Activated CD8-positive, alpha-beta T cell treated with anti-CD3 and anti-CD28 coated beads for 36 hours (primary cell): ENCODE data around the gene VEZT. TPM values are rescaled to one million over a fixed set of nuclear protein-coding genes. Genes with fewer than 3 reads are reported as not detected.

Source experiments
- ATAC-seq: fragments of 200-7000 bp; cut with Tn5 transposase; one replicate; pipeline ENCODE4 v1.10.0; 2021; ENCODE audit warnings: mild to moderate bottlenecking, moderate library complexity
- CTCF ChIA-PET: fragments of 350-600 bp; sonication (Branson Sonifier 250); formaldehyde crosslinking; loops from one replicate; lab custom pipeline; 2021; ENCODE audit warnings: antibody characterized with exemption; lab: Charles Lee
- POLR2A ChIA-PET: fragments of 350-600 bp; sonication (Branson Sonifier 250); formaldehyde crosslinking; loops from one replicate; lab custom pipeline; 2021; ENCODE audit warnings: antibody characterized with exemption; lab: Charles Lee
- DNase-seq: peaks from one replicate; pipeline ENCODE4 v3.0.0-alpha.2; 2020
- H3K27ac Mint-ChIP-seq: one replicate; pipeline ENCODE4 v1.8.0; 2021; ENCODE audit warnings: mild to moderate bottlenecking, mixed read lengths
- H3K27me3 Mint-ChIP-seq: one replicate; pipeline ENCODE4 v1.8.0; 2021; ENCODE audit warnings: mixed read lengths
- H3K36me3 Mint-ChIP-seq: one replicate; pipeline ENCODE4 v1.8.0; 2021; ENCODE audit warnings: low read depth, mixed read lengths
- H3K4me1 Mint-ChIP-seq: one replicate; pipeline ENCODE4 v1.8.0; 2021; ENCODE audit warnings: low read depth, mixed read lengths
- H3K4me3 Mint-ChIP-seq: one replicate; pipeline ENCODE4 v1.8.0; 2021; ENCODE audit warnings: mild to moderate bottlenecking, moderate library complexity, mixed read lengths
- H3K9me3 Mint-ChIP-seq: one replicate; pipeline ENCODE4 v1.8.0; 2021; ENCODE audit warnings: mixed read lengths
- intact Hi-C: fragments of 100-400 bp; cut with micrococcal nuclease; formaldehyde crosslinking; loops from one replicate; pipeline ENCODE4 v1.10.0; 2022
- total RNA-seq, 2 experiments: library from RNA; stranded (reverse); gene quantifications; one replicate each; pipeline ENCODE4 v1.2.3, GENCODE V29; 2021
- TF ChIP-seq, protein P1 (sequence below): fragments of 200-600 bp; IDR thresholded peaks from one replicate; pipeline ENCODE4 v1.8.0; 2022; ENCODE audit warnings: antibody characterized with exemption, mild to moderate bottlenecking

The VEZT gene
- total RNA-seq, 2 experiments from 2014 or later: 46.9 to 51.7 TPM

GRCh38 chr12:95203487-95204030 lies 14.0 kb upstream of the VEZT start:
- no peak overlapping the region for H3K4me3 Mint-ChIP-seq
- peaks cover 4% of the 10 kb centered on the region for H3K4me1 Mint-ChIP-seq
- ChIA-PET CTCF (no interaction called here), POLR2A (no interaction called here)
- TF ChIP-seq, protein P1, sequence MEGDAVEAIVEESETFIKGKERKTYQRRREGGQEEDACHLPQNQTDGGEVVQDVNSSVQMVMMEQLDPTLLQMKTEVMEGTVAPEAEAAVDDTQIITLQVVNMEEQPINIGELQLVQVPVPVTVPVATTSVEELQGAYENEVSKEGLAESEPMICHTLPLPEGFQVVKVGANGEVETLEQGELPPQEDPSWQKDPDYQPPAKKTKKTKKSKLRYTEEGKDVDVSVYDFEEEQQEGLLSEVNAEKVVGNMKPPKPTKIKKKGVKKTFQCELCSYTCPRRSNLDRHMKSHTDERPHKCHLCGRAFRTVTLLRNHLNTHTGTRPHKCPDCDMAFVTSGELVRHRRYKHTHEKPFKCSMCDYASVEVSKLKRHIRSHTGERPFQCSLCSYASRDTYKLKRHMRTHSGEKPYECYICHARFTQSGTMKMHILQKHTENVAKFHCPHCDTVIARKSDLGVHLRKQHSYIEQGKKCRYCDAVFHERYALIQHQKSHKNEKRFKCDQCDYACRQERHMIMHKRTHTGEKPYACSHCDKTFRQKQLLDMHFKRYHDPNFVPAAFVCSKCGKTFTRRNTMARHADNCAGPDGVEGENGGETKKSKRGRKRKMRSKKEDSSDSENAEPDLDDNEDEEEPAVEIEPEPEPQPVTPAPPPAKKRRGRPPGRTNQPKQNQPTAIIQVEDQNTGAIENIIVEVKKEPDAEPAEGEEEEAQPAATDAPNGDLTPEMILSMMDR: no peak
- H3K9me3 Mint-ChIP-seq: no peaks in the 10 kb centered on the region
- DNase-seq (no peak), ATAC-seq (no peak)
- intact Hi-C loops: no loop called here
- no peak overlapping the region for H3K27ac Mint-ChIP-seq
- no peaks in the 10 kb centered on the region for H3K36me3 Mint-ChIP-seq
- H3K27me3 Mint-ChIP-seq: no peaks in the 10 kb centered on the region

DNA sequence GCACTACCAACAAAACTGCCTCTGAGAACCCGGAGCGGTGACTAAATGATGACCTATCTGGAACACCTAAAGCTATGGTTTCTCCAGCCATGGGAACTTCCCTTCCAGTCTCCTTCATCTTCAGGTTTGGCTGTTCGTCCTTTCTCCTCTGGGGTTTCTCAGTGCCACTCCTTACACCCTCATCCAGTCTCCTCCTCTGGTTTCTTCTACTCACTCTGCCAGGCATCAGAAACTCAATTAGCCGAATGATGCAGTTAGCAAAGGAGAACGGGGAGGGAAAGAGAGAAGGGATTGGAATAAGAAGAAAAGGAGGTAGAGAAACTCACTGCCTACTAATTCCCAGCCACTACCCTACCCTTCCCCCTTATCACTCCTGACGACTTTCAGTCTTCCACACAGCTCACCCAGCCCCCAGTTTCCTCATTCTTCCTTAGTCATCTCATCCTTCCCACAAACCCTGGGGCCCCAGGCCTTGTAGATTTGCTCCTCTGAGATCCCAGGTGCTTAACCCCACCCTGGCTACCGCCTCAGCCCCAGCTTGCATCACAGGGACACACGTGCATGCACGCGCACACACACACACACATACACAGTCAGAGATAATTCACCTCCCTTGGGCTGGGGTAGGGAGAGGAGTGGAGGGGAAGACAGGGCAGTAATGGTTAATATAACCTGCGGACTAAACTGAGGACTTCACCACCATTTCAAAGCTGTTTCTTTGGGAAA lies 13.3 kb upstream of the VEZT start:
- H3K27ac Mint-ChIP-seq: peak overlapping the region; percentile 27
- POLR2A ChIA-PET: interaction anchor here (0.5 to 0.6 kb wide), 2 partner anchors 208 to 1604 kb away, joined by 3 read pairs; no protein-coding TSS in a partner anchor
- intact Hi-C loops: no loop called here
- H3K4me3 Mint-ChIP-seq: no peak overlapping the region
- ATAC-seq (no peak), DNase-seq (no peak)
- CTCF ChIA-PET: no interaction called here
- H3K27me3 Mint-ChIP-seq: no peaks in the 10 kb centered on the region
- peaks cover 4% of the 10 kb centered on the region for H3K4me1 Mint-ChIP-seq
- no peaks in the 10 kb centered on the region for H3K9me3 Mint-ChIP-seq
- TF ChIP-seq, protein P1: no peak
- H3K36me3 Mint-ChIP-seq: no peaks in the 10 kb centered on the region

- POLR2A ChIA-PET: interaction anchor here (0.5 kb wide), 1 partner anchor 1605 kb away, joined by 3 read pairs; no protein-coding TSS in a partner anchor
- H3K4me1 Mint-ChIP-seq: peaks cover 4% of the 10 kb centered on the region
- no peak for DNase-seq
- H3K9me3 Mint-ChIP-seq: no peaks in the 10 kb centered on the region
- ATAC-seq: no peak
- H3K36me3 Mint-ChIP-seq: no peaks in the 10 kb centered on the region
- intact Hi-C loops: no loop called here
- CTCF ChIA-PET: interaction anchor here (1.2 kb wide), 1 partner anchor 17 kb away, joined by 3 read pairs; no protein-coding TSS in a partner anchor
- TF ChIP-seq, protein P1: no peak
- no peak overlapping the region for H3K4me3 Mint-ChIP-seq
- no peaks in the 10 kb centered on the region for H3K27me3 Mint-ChIP-seq
- no peak overlapping the region for H3K27ac Mint-ChIP-seq
Measured at GRCh38 chr12:95205016-95205624, 12.5 kb upstream of the VEZT start.

GRCh38 chr12:95205685-95206084 lies 11.9 kb upstream of the VEZT start:
- Mint-ChIP-seq H3K4me1 (peaks cover 4% of the 10 kb centered on the region), H3K27ac (no peak overlapping the region), H3K36me3 (no peaks in the 10 kb centered on the region), H3K4me3 (no peak overlapping the region), H3K9me3 (no peaks in the 10 kb centered on the region), H3K27me3 (no peaks in the 10 kb centered on the region)
- DNase-seq: no peak
- ChIA-PET POLR2A (no interaction called here), CTCF (interaction anchor here (1.2 kb wide), 1 partner anchor 17 kb away, joined by 3 read pairs; no protein-coding TSS in a partner anchor)
- TF ChIP-seq, protein P1: no peak
- no peak for ATAC-seq
- intact Hi-C loops: no loop called here

DNA sequence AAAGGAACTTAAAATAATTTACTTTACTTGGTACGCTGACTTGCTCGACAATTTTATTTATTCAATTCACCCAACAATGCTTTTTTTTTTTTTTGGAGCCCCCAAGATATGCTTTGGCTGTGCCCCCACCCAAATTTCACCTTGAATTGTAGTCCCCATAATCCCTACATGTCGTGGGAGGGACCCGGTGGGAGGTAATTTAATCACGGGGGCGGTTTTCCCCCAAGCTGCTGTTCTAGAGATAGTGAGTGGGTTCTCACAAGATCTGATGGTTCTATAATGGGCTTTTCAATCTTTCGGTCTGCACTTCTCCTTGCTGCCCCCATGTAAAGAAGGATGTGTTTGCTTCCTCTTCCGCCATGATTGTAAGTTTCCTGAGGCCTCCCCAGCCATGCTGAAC lies 10.7 kb upstream of the VEZT start:
- Mint-ChIP-seq H3K4me1 (peaks cover 4% of the 10 kb centered on the region), H3K9me3 (no peaks in the 10 kb centered on the region), H3K27ac (no peak overlapping the region), H3K36me3 (no peaks in the 10 kb centered on the region), H3K4me3 (no peak overlapping the region), H3K27me3 (no peaks in the 10 kb centered on the region)
- TF ChIP-seq, protein P1: no peak
- ATAC-seq: no peak
- DNase-seq: no peak
- POLR2A ChIA-PET: no interaction called here
- CTCF ChIA-PET: interaction anchor here (1.5 kb wide), 1 partner anchor 90 kb away, joined by 3 read pairs; no protein-coding TSS in a partner anchor
- intact Hi-C loops: no loop called here
